Nephron progenitor cell (in vitro differentiated cells): ENCODE results near the gene KRT78.

Experiments
- DNase-seq: peaks from one replicate; pipeline ENCODE4 v3.0.0; 2021
- H3K27ac Mint-ChIP-seq: 2 replicates; pipeline ENCODE4 v1.8.0; 2021; ENCODE audit warnings: mild to moderate bottlenecking, moderate library complexity, mixed read lengths
- H3K27me3 Mint-ChIP-seq: 2 replicates; pipeline ENCODE4 v1.8.0; 2021; ENCODE audit warnings: mild to moderate bottlenecking, low read depth, mixed read lengths; ENCODE audit not compliant: poor library complexity
- H3K36me3 Mint-ChIP-seq: 2 replicates; pipeline ENCODE4 v1.8.0; 2021; ENCODE audit warnings: low read depth, mixed read lengths
- H3K4me1 Mint-ChIP-seq: 2 replicates; pipeline ENCODE4 v1.8.0; 2021; ENCODE audit warnings: mixed read lengths
- H3K4me3 Mint-ChIP-seq: 2 replicates; pipeline ENCODE4 v1.8.0; 2021; ENCODE audit warnings: mild to moderate bottlenecking, moderate library complexity, mixed read lengths
- H3K9me3 Mint-ChIP-seq: 2 replicates; pipeline ENCODE4 v1.8.0; 2021; ENCODE audit warnings: mild to moderate bottlenecking, moderate library complexity, mixed read lengths
- TF ChIP-seq, protein P1 (sequence below): fragments of 200-600 bp; sonication (generic); IDR thresholded peaks from 2 replicates; pipeline ENCODE4 v1.5.0; 2021; ENCODE audit warnings: antibody characterized with exemption

The KRT78 gene

DNA sequence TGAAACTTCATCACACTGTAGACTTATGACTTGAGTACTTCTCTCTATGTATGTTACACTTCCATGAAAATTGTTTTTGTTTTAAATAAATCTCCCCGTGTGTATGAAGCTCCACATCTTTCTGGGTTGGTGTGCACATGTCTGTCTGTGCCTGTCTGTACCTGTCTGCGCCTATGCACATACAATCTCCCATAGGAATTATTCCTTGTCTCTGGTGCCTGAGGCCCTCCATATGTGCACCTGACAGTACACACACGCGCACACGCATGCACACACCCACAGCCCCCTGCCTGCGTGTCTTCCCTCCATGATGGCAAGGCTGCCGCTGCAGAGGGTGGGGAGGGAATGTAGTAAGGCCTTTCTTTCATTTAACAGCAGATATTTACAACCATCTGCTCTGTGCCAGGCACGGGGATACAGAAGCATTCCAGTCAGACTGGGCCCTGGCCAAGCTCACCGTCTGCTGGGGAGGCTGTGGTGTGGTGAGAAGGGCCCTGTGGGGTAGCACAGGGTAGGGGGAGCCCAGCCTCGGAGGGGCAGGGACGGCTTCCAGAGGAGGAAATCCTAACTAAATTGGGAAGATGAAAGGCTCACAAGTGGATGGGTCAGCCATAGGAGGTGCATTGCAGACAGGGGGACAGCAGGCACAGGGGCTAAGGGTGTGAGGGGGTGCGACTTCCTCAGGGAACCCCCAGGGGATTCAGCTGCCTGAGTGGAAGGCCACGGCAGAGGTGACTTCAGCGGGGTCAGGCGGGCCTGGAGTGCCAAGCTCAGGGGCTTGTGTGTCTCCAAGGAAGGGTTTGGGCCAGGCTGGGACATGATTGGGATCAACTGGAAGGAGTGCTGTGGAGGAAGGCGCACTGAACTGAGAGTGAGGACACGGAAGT is 30.0 kb upstream of the KRT78 start:
- no peaks in the 10 kb centered on the region for H3K9me3 Mint-ChIP-seq
- H3K4me1 Mint-ChIP-seq = peaks cover 28% of the 10 kb centered on the region
- TF ChIP-seq, protein P1, sequence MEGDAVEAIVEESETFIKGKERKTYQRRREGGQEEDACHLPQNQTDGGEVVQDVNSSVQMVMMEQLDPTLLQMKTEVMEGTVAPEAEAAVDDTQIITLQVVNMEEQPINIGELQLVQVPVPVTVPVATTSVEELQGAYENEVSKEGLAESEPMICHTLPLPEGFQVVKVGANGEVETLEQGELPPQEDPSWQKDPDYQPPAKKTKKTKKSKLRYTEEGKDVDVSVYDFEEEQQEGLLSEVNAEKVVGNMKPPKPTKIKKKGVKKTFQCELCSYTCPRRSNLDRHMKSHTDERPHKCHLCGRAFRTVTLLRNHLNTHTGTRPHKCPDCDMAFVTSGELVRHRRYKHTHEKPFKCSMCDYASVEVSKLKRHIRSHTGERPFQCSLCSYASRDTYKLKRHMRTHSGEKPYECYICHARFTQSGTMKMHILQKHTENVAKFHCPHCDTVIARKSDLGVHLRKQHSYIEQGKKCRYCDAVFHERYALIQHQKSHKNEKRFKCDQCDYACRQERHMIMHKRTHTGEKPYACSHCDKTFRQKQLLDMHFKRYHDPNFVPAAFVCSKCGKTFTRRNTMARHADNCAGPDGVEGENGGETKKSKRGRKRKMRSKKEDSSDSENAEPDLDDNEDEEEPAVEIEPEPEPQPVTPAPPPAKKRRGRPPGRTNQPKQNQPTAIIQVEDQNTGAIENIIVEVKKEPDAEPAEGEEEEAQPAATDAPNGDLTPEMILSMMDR = no peak
- no peak for DNase-seq
- H3K27ac Mint-ChIP-seq = no peak overlapping the region
- no peak overlapping the region for H3K4me3 Mint-ChIP-seq
- H3K27me3 Mint-ChIP-seq = peaks cover 10% of the 10 kb centered on the region
- H3K36me3 Mint-ChIP-seq = no peaks in the 10 kb centered on the region

DNA sequence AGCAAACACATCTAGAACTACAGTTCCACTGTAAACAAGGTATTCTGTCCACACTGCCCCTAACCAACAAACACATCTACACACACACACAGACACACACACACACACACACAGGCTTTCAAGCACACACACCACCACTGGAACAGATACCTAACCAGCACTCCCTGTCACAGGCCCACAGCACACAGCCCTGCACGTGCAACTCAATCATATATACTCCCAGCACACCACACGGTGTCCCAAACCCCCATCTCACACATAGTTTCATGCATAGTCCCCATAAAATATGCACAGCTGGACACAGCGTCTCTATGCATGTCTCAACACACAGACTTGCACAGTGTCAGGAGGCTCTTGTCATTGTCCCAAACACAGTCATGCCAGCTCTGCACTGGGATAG is 28.4 kb upstream of the KRT78 start:
- no peak overlapping the region for H3K27ac Mint-ChIP-seq
- no peak for DNase-seq
- TF ChIP-seq, protein P1 = no peak
- no peaks in the 10 kb centered on the region for H3K36me3 Mint-ChIP-seq
- peaks cover 17% of the 10 kb centered on the region for H3K27me3 Mint-ChIP-seq
- H3K4me1 Mint-ChIP-seq = peaks cover 43% of the 10 kb centered on the region
- H3K9me3 Mint-ChIP-seq = no peaks in the 10 kb centered on the region
- no peak overlapping the region for H3K4me3 Mint-ChIP-seq

DNA sequence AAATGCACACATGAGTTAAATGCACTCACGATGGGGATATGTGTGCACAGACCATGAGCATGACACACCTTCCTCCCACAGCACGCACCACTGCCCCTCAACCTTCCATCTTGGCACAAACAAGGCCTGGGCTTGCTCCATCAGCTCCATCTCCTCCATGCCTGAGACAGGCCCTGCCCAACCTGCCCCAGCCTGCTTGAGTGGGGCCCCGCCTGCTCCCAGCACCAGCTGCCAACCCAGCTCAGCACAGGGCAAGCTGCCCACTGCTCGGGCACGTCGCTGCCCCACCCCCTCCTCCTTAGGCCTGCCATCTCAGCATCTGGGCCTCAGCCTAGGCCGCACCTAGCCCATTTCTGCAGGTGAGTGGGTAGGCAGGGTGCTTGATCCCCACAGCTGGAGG is 27.6 kb upstream of the KRT78 start:
- DNase-seq = no peak
- Mint-ChIP-seq H3K4me3 (no peak overlapping the region), H3K27ac (no peak overlapping the region), H3K27me3 (peaks cover 16% of the 10 kb centered on the region), H3K36me3 (no peaks in the 10 kb centered on the region), H3K4me1 (peaks cover 51% of the 10 kb centered on the region), H3K9me3 (no peaks in the 10 kb centered on the region)
- TF ChIP-seq, protein P1 = no peak

DNA sequence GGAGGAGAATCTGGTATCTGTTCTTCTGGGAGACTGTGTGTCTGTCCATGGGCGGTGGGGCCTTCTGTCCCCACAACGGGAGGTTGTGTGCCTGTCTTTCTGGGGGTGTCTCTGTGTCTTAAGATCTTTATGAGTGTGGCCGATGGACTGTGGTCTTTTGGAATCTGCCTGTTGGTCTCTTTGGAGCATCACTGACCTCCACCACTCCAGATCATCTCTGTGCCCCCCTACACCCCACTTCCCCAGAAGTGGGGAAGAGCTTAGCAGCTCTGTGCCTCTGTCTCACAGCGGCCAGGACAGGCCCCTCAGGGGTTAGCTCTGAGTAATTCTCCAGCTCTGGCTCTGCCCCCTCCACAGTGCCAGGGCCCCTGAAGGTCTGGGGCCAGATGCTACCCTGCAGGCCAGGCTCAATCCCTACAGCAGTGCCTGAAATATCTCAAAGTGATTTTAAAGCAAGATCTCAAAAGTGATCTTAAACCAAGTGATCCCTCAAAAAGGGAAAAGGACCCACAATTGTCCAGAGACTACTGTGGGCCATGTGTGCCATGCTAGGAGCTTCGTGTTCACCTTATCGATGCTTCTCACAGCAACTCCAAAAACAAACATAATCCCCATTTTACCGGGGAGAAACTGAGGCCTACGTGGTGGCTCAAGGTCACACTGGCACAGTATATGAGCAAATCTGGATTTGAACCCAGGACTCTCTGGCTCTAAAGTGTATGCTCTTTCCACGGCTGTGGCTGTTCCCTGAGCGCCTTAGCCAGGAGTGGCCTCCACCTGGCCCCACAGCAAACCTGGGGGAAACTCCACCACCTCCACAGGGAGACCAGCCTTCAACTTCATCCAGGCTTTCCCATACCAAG is 26.0 kb upstream of the KRT78 start:
- no peak for DNase-seq
- Mint-ChIP-seq H3K9me3 (no peaks in the 10 kb centered on the region), H3K27me3 (peaks cover 13% of the 10 kb centered on the region), H3K36me3 (no peaks in the 10 kb centered on the region), H3K4me1 (peaks cover 52% of the 10 kb centered on the region), H3K27ac (no peak overlapping the region), H3K4me3 (peak overlapping the region; percentile 76)
- TF ChIP-seq, protein P1 = no peak

DNA sequence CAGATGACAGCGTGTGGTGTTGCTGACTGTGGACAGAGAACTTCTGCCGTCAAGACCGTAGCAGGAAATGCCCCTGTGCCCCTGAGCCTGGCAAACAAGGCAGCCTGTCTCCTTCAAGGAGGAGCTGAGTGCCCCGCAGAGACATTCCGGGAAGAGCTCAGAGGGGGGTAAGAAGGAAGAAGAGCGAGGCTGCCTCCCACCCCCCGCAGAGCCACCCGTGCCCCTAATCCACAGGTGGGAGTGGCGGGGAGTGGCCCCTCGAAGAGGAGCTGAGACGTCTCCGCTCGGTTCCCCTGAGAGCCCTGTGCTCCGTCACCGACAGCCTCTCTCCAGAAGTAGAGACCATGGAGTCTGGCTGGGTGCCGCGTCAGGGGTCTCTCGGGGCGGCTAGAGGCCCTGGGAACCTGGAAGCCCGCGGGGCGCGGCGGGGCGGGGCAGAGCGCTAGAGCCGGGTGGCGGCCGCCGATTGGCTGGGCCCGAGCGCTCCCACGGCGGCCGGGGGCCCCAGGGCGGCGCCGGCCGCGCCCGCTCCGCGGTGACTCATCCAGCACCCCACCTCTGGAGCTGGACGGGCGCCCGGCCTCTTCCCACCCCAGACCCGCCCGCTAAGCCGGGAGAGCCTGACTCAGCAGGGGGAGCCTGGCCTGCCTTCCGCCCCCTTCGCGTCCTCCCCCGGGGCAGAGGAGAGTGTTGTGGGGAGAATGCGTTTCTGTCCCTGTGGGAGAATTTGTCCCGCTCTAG is 25.2 kb upstream of the KRT78 start:
- Mint-ChIP-seq H3K4me3 (peak overlapping the region; percentile 78), H3K27me3 (peaks cover 13% of the 10 kb centered on the region), H3K9me3 (no peaks in the 10 kb centered on the region), H3K27ac (no peak overlapping the region), H3K36me3 (no peaks in the 10 kb centered on the region), H3K4me1 (peaks cover 48% of the 10 kb centered on the region)
- TF ChIP-seq, protein P1 = no peak
- peak; percentile 84 for DNase-seq
